Heart left ventricle (tissue), 16 donors: ENCODE data around the gene MICAL2. TPM values are rescaled to one million over a fixed set of nuclear protein-coding genes. Genes with fewer than 3 reads are reported as not detected.

Experiments
- ATAC-seq, 4 donors: fragments of 200-7000 bp; cut with Tn5 transposase; one replicate each; pipeline ENCODE4 v1.9.1; 2020 to 2022; ENCODE audit warnings: moderate library complexity in 4 of 4, mild to moderate bottlenecking in 3 of 4, moderate number of reproducible peaks in 1 of 4
- DNase-seq, 5 donors: peaks; one replicate each; pipeline ENCODE4 v3.0.0-alpha.2; 2020
- H3K27ac ChIP-seq, 12 donors: fragments of 200-600 bp; sonication (generic) in 4 of 12; one replicate each; pipeline versions ENCODE4 v1.5.0 to v1.8.0; 2016 to 2022; ENCODE audit warnings: mild to moderate bottlenecking in 2 of 12
- H3K27me3 ChIP-seq, 9 donors: fragments of 200-600 bp; sonication (generic) in 2 of 9; one replicate each; pipeline versions ENCODE4 v1.5.1 to v1.8.0; 2016 to 2022; ENCODE audit warnings: mild to moderate bottlenecking in 3 of 9
- H3K36me3 ChIP-seq, 9 donors: fragments of 200-600 bp; sonication (generic) in 2 of 9; one replicate each; pipeline versions ENCODE4 v1.5.0 to v1.8.0; 2018 to 2022; ENCODE audit warnings: mild to moderate bottlenecking in 2 of 9
- H3K4me1 ChIP-seq, 12 donors: fragments of 200-600 bp; sonication (generic) in 4 of 12; one replicate each; pipeline versions ENCODE4 v1.5.0 to v1.8.0; 2016 to 2022; ENCODE audit warnings: mild to moderate bottlenecking in 3 of 12
- H3K4me3 ChIP-seq, 12 donors: fragments of 200-600 bp; sonication (generic) in 4 of 12; one replicate each; pipeline versions ENCODE4 v1.5.0 to v1.8.0; 2017 to 2022; ENCODE audit warnings: mild to moderate bottlenecking in 9 of 12, moderate library complexity in 4 of 12
- H3K9me3 ChIP-seq, 12 donors: fragments of 200-600 bp; sonication (generic) in 4 of 12; one replicate each; pipeline versions ENCODE4 v1.5.0 to v1.8.0; 2016 to 2022; ENCODE audit warnings: mild to moderate bottlenecking in 1 of 12
- POLR2A ChIP-seq, 2 donors: fragments of 450-650 bp; IDR thresholded peaks; one replicate each; pipeline ENCODE4 v1.6.1; 2017; ENCODE audit warnings: antibody characterized with exemption in 2 of 2, mild to moderate bottlenecking in 2 of 2, moderate library complexity in 2 of 2
- WGBS, 4 donors: extraction: QIAGEN DNeasy Blood & Tissue Kit in 2 of 4; methylation state at CpG; one replicate each; pipeline versions ENCODE4 v1.1.5 to v1.1.7; 2013 to 2018; 5-methylcytosine and 5-hydroxymethylcytosine counted together
- intact Hi-C, 10 donors: fragments of 100-400 bp; cut with DNase I; formaldehyde crosslinking; loops; one replicate each; pipeline versions ENCODE4 v1.11.1 to v1.14.2; 2022
- polyA plus RNA-seq, 2 donors: library from polyadenylated mRNA; stranded (reverse); fragments of 200-250 nt; gene quantifications; one replicate each; pipeline ENCODE4 v1.2.3, GENCODE V29; 2013
- total RNA-seq, 9 donors: library from RNA; depleted of rRNA in 2 of 9; stranded (reverse); fragments of >200 nt in 2 of 9; fragmentation: NEBNext Ultra II Directional in 3 of 9; extraction: Animal tissue kit (Norgen Biotek cat#: 25700) in 3 of 9; gene quantifications; one replicate each; pipeline versions ENCODE4 v1.1.0 to v1.2.4, GENCODE V29; 2016 to 2023
- TF ChIP-seq, protein P1 (sequence below), 12 donors: fragments of 200-600 bp; sonication (generic) in 4 of 12; IDR thresholded peaks; one replicate each; pipeline versions ENCODE4 v1.5.0 to v1.8.0; 2018 to 2022; ENCODE audit warnings: antibody characterized with exemption in 12 of 12, mild to moderate bottlenecking in 5 of 12
- donor health status: ischemic (EF 13 %, LVEDD 7.1; RV severe dilation, severe dysfunction).
- donor health status: healthy with polysubstance abuse.
- donor health status: DM: no; HTN: yes; CAD: no.
- donor health status: DM: no; HTN: no; CAD: no.
- donor health status: ischemic (EF 25% LVEDD 6.9; RV normal size, moderate dysfunction).
- donor health status: ischemic (EF 25% LVEDD 5.7; RV mildly dilated, moderate dysfunction).
- donor health status: healthy.
- donor health status: DM: yes; HTN: yes; CAD: no.
- donor health status: ischemic (EF 35%, LVEDD 5.7; RV mildly dilated, moderate dysfunction).
- donor health status: nonischemic (EF 11% LVEDD 7.7; RV severe dilation, severe dysfunction).
- donor health status: DM: yes; HTN: yes; CAD: no.
- donor health status: PGD.
- donor health status: ischemic (EF 29% LVEDD 5.4; RV normal size, mild dysfunction).
- donor health status: nonischemic (EF 23%, LVEDD 6.1; RV moderate dilation, normal function).

The MICAL2 gene
- total and polyA plus RNA-seq, 11 donors: 37.6 to 110 (median 86.4) TPM

DNA sequence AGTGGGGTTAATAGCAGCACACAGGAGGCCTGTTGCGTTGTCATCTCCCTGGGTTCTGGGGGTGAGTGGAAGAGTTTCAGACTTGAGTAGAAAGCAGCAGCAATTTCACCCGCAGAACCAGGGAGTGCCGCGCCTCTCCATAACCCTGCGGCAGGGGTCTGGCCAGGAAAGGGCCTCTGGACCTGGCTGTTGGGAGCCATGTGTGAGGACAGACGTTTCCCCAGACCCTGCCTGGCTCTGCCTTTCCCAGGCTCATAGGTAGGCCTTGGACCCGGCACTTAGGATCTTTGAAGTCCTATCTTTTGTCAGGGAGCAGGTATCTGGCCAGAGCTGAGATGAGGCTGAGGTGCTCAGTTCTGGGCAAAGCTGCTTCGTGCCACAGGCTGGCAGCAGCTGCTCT is 160.4 kb downstream of the MICAL2 start:
- no peaks in the 10 kb centered on the region for H3K9me3 ChIP-seq
- 84 to 92% (median 88%) methylated on average over 8 of the region's 8 CpGs for WGBS, 4 donors
- no peak for TF ChIP-seq POLR2A (IDR thresholded peaks at IDR 0.05)
- TF ChIP-seq, protein P1, sequence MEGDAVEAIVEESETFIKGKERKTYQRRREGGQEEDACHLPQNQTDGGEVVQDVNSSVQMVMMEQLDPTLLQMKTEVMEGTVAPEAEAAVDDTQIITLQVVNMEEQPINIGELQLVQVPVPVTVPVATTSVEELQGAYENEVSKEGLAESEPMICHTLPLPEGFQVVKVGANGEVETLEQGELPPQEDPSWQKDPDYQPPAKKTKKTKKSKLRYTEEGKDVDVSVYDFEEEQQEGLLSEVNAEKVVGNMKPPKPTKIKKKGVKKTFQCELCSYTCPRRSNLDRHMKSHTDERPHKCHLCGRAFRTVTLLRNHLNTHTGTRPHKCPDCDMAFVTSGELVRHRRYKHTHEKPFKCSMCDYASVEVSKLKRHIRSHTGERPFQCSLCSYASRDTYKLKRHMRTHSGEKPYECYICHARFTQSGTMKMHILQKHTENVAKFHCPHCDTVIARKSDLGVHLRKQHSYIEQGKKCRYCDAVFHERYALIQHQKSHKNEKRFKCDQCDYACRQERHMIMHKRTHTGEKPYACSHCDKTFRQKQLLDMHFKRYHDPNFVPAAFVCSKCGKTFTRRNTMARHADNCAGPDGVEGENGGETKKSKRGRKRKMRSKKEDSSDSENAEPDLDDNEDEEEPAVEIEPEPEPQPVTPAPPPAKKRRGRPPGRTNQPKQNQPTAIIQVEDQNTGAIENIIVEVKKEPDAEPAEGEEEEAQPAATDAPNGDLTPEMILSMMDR (IDR thresholded peaks at IDR 0.05): no peak
- no peak overlapping the region for H3K4me3 ChIP-seq
- no peaks in the 10 kb centered on the region for H3K27me3 ChIP-seq
- H3K36me3 ChIP-seq: no peaks in the 10 kb centered on the region
- peak overlapping the region in 1 of 12 donors; percentile 77 for H3K27ac ChIP-seq
- DNase-seq (no peak), ATAC-seq (no peak)
- H3K4me1 ChIP-seq: peaks cover 0 to 19% (median 11%) of the 10 kb centered on the region in 12 donors
- intact Hi-C loops: loop anchor here in 1 of 10 donors (10.0 kb wide), 1 partner anchor 336 kb away; no protein-coding TSS in a partner anchor

DNA sequence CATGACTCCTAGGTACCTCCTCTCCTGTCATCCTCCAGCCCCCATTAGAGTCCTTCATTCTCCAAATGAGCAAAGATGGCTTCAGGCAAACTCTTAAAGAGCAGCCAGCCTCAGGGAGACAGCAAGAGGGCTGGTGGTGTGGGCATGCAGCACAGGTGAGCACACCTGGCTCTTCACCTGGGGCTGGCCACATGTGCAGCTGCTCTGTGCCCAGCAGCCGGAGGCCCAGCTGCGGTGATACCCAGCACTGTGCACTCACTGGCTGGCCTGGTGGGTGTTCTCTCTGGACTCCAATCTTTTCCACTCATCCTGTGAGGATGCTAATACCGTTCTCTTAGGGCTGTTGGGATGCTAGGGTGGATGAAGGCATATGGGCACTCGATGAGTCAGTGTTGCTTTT is 160.9 kb downstream of the MICAL2 start:
- DNase-seq: no peak
- H3K27ac ChIP-seq: no peak overlapping the region
- H3K4me3 ChIP-seq: no peak overlapping the region
- peaks cover 0 to 19% (median 11%) of the 10 kb centered on the region in 12 donors for H3K4me1 ChIP-seq
- intact Hi-C loops: loop anchor here in 1 of 10 donors (10.0 kb wide), 1 partner anchor 336 kb away; no protein-coding TSS in a partner anchor
- 76 to 83% (median 79%) methylated on average over 3 to 4 of the region's 4 CpGs for WGBS, 4 donors
- no peak for TF ChIP-seq POLR2A (IDR thresholded peaks at IDR 0.05)
- TF ChIP-seq, protein P1 (IDR thresholded peaks at IDR 0.05): no peak
- ATAC-seq: no peak
- H3K27me3 ChIP-seq: no peaks in the 10 kb centered on the region
- no peaks in the 10 kb centered on the region for H3K36me3 ChIP-seq
- no peaks in the 10 kb centered on the region for H3K9me3 ChIP-seq

DNA sequence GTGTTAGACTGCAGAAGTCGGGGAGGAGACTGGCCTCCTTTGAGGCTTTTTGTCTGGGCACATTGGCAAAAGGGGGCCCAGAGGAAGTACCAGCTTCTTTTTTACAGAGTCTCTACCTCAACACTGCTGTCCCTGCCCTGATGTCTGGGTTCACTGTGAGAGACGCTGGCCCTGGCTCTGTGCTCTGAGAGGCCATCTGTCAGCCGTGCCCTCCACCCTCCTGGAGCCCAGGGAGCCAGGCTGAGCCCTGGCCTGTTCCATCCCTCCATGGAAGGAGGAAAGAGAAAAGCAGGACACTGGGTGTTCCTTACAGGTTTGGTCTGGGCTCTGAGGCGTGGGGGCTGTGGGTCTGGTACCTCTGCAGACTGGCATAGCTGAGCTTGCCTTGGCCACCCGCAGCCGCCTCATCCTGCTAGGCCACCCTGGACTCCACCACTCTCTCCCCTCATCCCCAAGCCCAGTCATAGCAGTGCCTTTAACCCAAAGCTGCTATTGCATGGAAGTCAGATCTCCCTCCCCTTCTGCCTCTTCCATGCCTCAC is 161.5 kb downstream of the MICAL2 start:
- DNase-seq: no peak
- Histone ChIP-seq H3K27ac (no peak overlapping the region), H3K36me3 (no peaks in the 10 kb centered on the region), H3K9me3 (no peaks in the 10 kb centered on the region), H3K4me3 (no peak overlapping the region), H3K4me1 (peaks cover 0 to 19% (median 11%) of the 10 kb centered on the region in 12 donors), H3K27me3 (no peaks in the 10 kb centered on the region)
- no peak for TF ChIP-seq POLR2A (IDR thresholded peaks at IDR 0.05)
- TF ChIP-seq, protein P1 (IDR thresholded peaks at IDR 0.05): no peak
- WGBS, 4 donors: 96 to 97% (median 96%) methylated on average over 6 of the region's 6 CpGs
- intact Hi-C loops: loop anchor here in 1 of 10 donors (10.0 kb wide), 1 partner anchor 337 kb away; no protein-coding TSS in a partner anchor
- ATAC-seq: no peak

DNA sequence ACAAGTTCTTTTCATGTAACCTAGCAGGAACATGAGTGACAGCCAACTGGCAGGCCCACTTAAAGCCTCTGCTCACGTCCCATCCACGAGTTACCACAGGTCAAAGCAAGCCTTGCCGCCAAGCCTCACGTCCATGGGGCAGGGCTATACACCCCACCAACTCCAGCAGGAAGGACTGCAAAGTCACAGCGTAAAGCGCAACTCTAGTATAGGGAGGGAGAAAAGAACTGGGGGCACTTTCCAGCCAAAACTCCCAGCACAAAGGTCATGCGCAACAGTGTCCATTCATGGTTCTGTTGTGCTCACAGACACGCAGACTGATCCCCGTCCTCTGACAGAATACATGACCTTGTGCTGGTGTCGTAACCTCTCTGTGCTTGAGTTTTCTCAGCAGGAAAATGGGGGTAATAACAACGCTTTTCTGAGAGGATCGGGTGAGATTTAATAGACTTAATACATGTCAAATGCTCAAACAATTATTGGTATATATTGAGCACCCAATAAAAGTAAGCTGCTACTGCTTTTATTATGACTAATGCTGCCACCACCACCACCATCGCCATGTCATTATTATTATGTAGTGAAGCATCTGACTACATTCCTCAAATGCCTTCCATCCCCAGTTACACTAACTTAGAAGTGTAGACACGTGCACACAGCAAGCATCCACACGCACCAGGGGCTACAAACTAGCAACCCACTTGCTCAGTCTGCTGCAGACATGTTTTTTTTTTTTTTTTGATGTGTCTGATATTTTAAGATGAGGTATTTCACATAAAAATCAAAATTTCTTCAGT is 162.6 kb downstream of the MICAL2 start:
- Histone ChIP-seq H3K4me3 (no peak overlapping the region), H3K4me1 (peaks cover 0 to 19% (median 11%) of the 10 kb centered on the region in 12 donors), H3K27me3 (no peaks in the 10 kb centered on the region), H3K36me3 (no peaks in the 10 kb centered on the region), H3K27ac (no peak overlapping the region), H3K9me3 (no peaks in the 10 kb centered on the region)
- intact Hi-C loops: loop anchor here in 1 of 10 donors (10.0 kb wide), 1 partner anchor 338 kb away; no protein-coding TSS in a partner anchor
- no peak for ATAC-seq
- 84 to 91% (median 89%) methylated on average over 15 of the region's 15 CpGs for WGBS, 4 donors
- no peak for TF ChIP-seq POLR2A (IDR thresholded peaks at IDR 0.05)
- TF ChIP-seq, protein P1 (IDR thresholded peaks at IDR 0.05): no peak
- no peak for DNase-seq
